GM08714 (cell line): ENCODE measurements around the gene CDKL5.
"Not testable (repeated sequence)": the region's sequence is repeated elsewhere in the genome, so short reads cannot be mapped to it uniquely, and the experiment has no call there.

Experiments used
- H3K4me3 ChIP-seq: fragments of 200-500 bp; sonication (Bioruptor generic); 2 replicates; pipeline ENCODE4 v1.5.1; 2014; ENCODE audit warnings: mild to moderate bottlenecking, low read length, inconsistent platforms
- ZNF274 ChIP-seq: IDR thresholded peaks from 2 replicates; pipeline ENCODE4 v1.6.1; 2012; ENCODE audit warnings: mild to moderate bottlenecking, low read depth, low read length

Gene CDKL5

GRCh38 chrX:18575744-18576143 lies 150.3 kb downstream of the CDKL5 start:
- TF ChIP-seq ZNF274, result no peak
- no peak overlapping the region for H3K4me3 ChIP-seq

GRCh38 chrX:18577400-18577799 lies 152.0 kb downstream of the CDKL5 start:
- H3K4me3 ChIP-seq, result no peak overlapping the region
- TF ChIP-seq ZNF274, result no peak

- TF ChIP-seq ZNF274, result no peak
- H3K4me3 ChIP-seq, result no peak overlapping the region; the same call in 1 of the 2 replicates
These were observed 153.1 kb downstream of the CDKL5 start for GRCh38 chrX:18578546-18578945.

GRCh38 chrX:18579495-18579894 lies 154.1 kb downstream of the CDKL5 start:
- TF ChIP-seq ZNF274, result no peak

GRCh38 chrX:18582910-18583493 lies 157.6 kb downstream of the CDKL5 start:
- TF ChIP-seq ZNF274, result no peak
- H3K4me3 ChIP-seq, result no peak overlapping the region

More at GRCh38 chrX:18579495-18579894, 154.1 kb downstream of the CDKL5 start:
- no peak overlapping the region for H3K4me3 ChIP-seq

- H3K4me3 ChIP-seq, result not testable (repeated sequence)
These were observed 163.9 kb downstream of the CDKL5 start for GRCh38 chrX:18589292-18589691.

- no peak for TF ChIP-seq ZNF274
- H3K4me3 ChIP-seq, result no peak overlapping the region
These were observed 166.4 kb downstream of the CDKL5 start for GRCh38 chrX:18591834-18592233.

- no peak overlapping the region for H3K4me3 ChIP-seq
- TF ChIP-seq ZNF274, result no peak
These were observed 168.7 kb downstream of the CDKL5 start for GRCh38 chrX:18594079-18594478.

- no peak for TF ChIP-seq ZNF274
- H3K4me3 ChIP-seq, result no peak overlapping the region
These were observed 170.7 kb downstream of the CDKL5 start for GRCh38 chrX:18596096-18596495.

GRCh38 chrX:18598413-18598812 lies 173.0 kb downstream of the CDKL5 start:
- H3K4me3 ChIP-seq, result no peak overlapping the region
- TF ChIP-seq ZNF274, result no peak

- TF ChIP-seq ZNF274, result no peak
- H3K4me3 ChIP-seq, result no peak overlapping the region
These were observed 182.6 kb downstream of the CDKL5 start for GRCh38 chrX:18607966-18608365.

GRCh38 chrX:18613930-18614639 lies 188.7 kb downstream of the CDKL5 start:
- no peak overlapping the region for H3K4me3 ChIP-seq
- TF ChIP-seq ZNF274, result no peak

- no peak overlapping the region for H3K4me3 ChIP-seq
- no peak for TF ChIP-seq ZNF274
These were observed 191.4 kb downstream of the CDKL5 start for GRCh38 chrX:18616688-18617406.

GRCh38 chrX:18617407-18617750 lies 192.0 kb downstream of the CDKL5 start:
- no peak for TF ChIP-seq ZNF274

GRCh38 chrX:18619288-18619687 lies 193.9 kb downstream of the CDKL5 start:
- TF ChIP-seq ZNF274, result no peak
- no peak overlapping the region for H3K4me3 ChIP-seq

More at GRCh38 chrX:18617407-18617750, 192.0 kb downstream of the CDKL5 start:
- no peak overlapping the region for H3K4me3 ChIP-seq
